Fibroblast of lung (primary cell): ENCODE results near the gene RABL2B. TPM values are rescaled to one million over a fixed set of nuclear protein-coding genes. Genes with fewer than 3 reads are reported as not detected.

ENCODE experiments used
- DNase-seq, 2 donors: peaks; one replicate each; pipeline versions ENCODE4 v3.0.0 to v3.0.0-alpha.2; 2010; ENCODE audit warnings: low read depth in 2 of 2
- H2AFZ ChIP-seq: 2 replicates; pipeline ENCODE4 v1.5.1; 2012; ENCODE audit warnings: low read length, control low read depth, inconsistent platforms
- H3K27ac ChIP-seq: 2 replicates; pipeline ENCODE4 v1.5.1; 2011; ENCODE audit warnings: low read length, control low read depth; ENCODE audit not compliant: insufficient read depth
- H3K27me3 ChIP-seq: 2 replicates; pipeline ENCODE4 v1.5.1; 2011; ENCODE audit warnings: mild to moderate bottlenecking, low read length; ENCODE audit not compliant: control insufficient read depth, insufficient read depth
- H3K36me3 ChIP-seq: 2 replicates; pipeline ENCODE4 v1.5.1; 2011; ENCODE audit warnings: low read length; ENCODE audit not compliant: control insufficient read depth, insufficient read depth
- H3K4me1 ChIP-seq: 2 replicates; pipeline ENCODE4 v1.5.1; 2011; ENCODE audit warnings: low read length; ENCODE audit not compliant: control insufficient read depth, insufficient read depth; ENCODE audit errors: extremely low read depth
- H3K4me2 ChIP-seq: 2 replicates; pipeline ENCODE4 v1.5.1; 2011; ENCODE audit warnings: low read length, control low read depth; ENCODE audit not compliant: insufficient read depth; ENCODE audit errors: extremely low read depth
- H3K4me3 ChIP-seq, 4 experiments: fragments of 200-600 bp in 1 of 4; sonication (generic) in 1 of 4; replicated peaks in 1 of 4; 2 replicates each; pipeline ENCODE4 v1.5.1; 2011 to 2016; ENCODE audit warnings: low read length in 4 of 4, low read depth in 3 of 4, mild to moderate bottlenecking in 3 of 4, control low read depth in 2 of 4, inconsistent platforms in 1 of 4, mixed read lengths in 1 of 4; ENCODE audit not compliant: insufficient read depth in 1 of 4; ENCODE audit errors: control extremely low read depth in 1 of 4
- H3K79me2 ChIP-seq: 2 replicates; pipeline ENCODE4 v1.5.1; 2012; ENCODE audit warnings: mild to moderate bottlenecking, low read length, inconsistent platforms; ENCODE audit not compliant: control insufficient read depth, insufficient read depth
- H3K9ac ChIP-seq: 2 replicates; pipeline ENCODE4 v1.5.1; 2011; ENCODE audit warnings: mild to moderate bottlenecking, low read length, control low read depth; ENCODE audit not compliant: insufficient read depth
- H3K9me3 ChIP-seq: 2 replicates; pipeline ENCODE4 v1.5.1; 2012; ENCODE audit warnings: low read depth, low read length; ENCODE audit not compliant: control insufficient read depth, insufficient read depth
- H4K20me1 ChIP-seq: 2 replicates; pipeline ENCODE4 v1.5.1; 2011; ENCODE audit warnings: low read length; ENCODE audit not compliant: control insufficient read depth, insufficient read depth; ENCODE audit errors: extremely low read depth
- CTCF ChIP-seq, 2 donors: IDR thresholded peaks in 1 of 2; conservative IDR thresholded peaks in 1 of 2; 1 replicate in 1 of 2; 2 replicates in 1 of 2; pipeline ENCODE4 v1.5.1; 2011 to 2012; ENCODE audit warnings: low read length in 2 of 2, control low read depth in 1 of 2, inconsistent platforms in 1 of 2, low read depth in 1 of 2, mild to moderate bottlenecking in 1 of 2
- EZH2 ChIP-seq: IDR thresholded peaks from 2 replicates; pipeline ENCODE4 v1.5.1; 2012; ENCODE audit warnings: low read length, control low read depth, mild to moderate bottlenecking; ENCODE audit errors: missing control alignments
- polyA plus RNA-seq, 2 donors: library from polyadenylated mRNA; depleted of rRNA in 1 of 2; stranded (reverse) in 1 of 2; unstranded in 1 of 2; fragments of >200 nt; gene quantifications; 2 replicates each; pipeline ENCODE4 v1.2.1, GENCODE V29; 2011 to 2012; ENCODE audit warnings: missing spikeins in 1 of 2
- total RNA-seq: library from RNA; depleted of rRNA; stranded (reverse); fragments of >200 nt; gene quantifications from 2 replicates; pipeline ENCODE4 v1.2.1, GENCODE V29; 2014

The RABL2B gene
- total and polyA plus RNA-seq, 2 donors (not counting 1 experiment from before 2014, with no cell fraction given): 11.4 to 23.6 TPM

GRCh38 chr22:50724616-50725015 is 58.8 kb downstream of the RABL2B start:
- no peaks in the 10 kb centered on the region for H3K79me2 ChIP-seq
- no peaks in the 10 kb centered on the region for H3K36me3 ChIP-seq

GRCh38 chr22:50723991-50724390 is 59.4 kb downstream of the RABL2B start:
- H2AFZ ChIP-seq: no peak overlapping the region
- H3K4me2 ChIP-seq: no peak overlapping the region
- no peak overlapping the region for H3K9ac ChIP-seq
- H3K79me2 ChIP-seq: no peaks in the 10 kb centered on the region
- no peaks in the 10 kb centered on the region for H3K9me3 ChIP-seq
- no peak overlapping the region for H3K4me3 ChIP-seq
- H3K4me1 ChIP-seq: no peaks in the 10 kb centered on the region
- H4K20me1 ChIP-seq: no peaks in the 10 kb centered on the region
- H3K36me3 ChIP-seq: no peaks in the 10 kb centered on the region
- TF ChIP-seq EZH2 (no peak), CTCF (conservative IDR thresholded peaks at IDR 0.05 in 1 of 2, IDR thresholded peaks at IDR 0.05 in 1 of 2; ENCODE audit: low read depth in 1 of 2, low read length in 2 of 2) (no peak)
- DNase-seq: no peak
- no peak overlapping the region for H3K27ac ChIP-seq
- H3K27me3 ChIP-seq: peaks cover under 1% of the 10 kb centered on the region

More at GRCh38 chr22:50724616-50725015, 58.8 kb downstream of the RABL2B start:
- TF ChIP-seq CTCF (conservative IDR thresholded peaks at IDR 0.05 in 1 of 2, IDR thresholded peaks at IDR 0.05 in 1 of 2; ENCODE audit: low read depth in 1 of 2, low read length in 2 of 2) (no peak), EZH2 (no peak)
- Histone ChIP-seq H3K4me1 (no peaks in the 10 kb centered on the region), H3K4me3 (no peak overlapping the region), H3K9me3 (no peaks in the 10 kb centered on the region), H3K27me3 (no peaks in the 10 kb centered on the region), H3K27ac (no peak overlapping the region), H2AFZ (no peak overlapping the region), H3K9ac (no peak overlapping the region), H3K4me2 (no peak overlapping the region), H4K20me1 (no peaks in the 10 kb centered on the region)
- DNase-seq: no peak

- DNase-seq: no peak
- Histone ChIP-seq H3K9ac (no peak overlapping the region), H2AFZ (no peak overlapping the region), H3K4me2 (no peak overlapping the region), H3K79me2 (no peaks in the 10 kb centered on the region), H3K9me3 (no peaks in the 10 kb centered on the region), H3K27ac (no peak overlapping the region), H3K4me3 (no peak overlapping the region), H3K27me3 (peaks cover 3% of the 10 kb centered on the region), H4K20me1 (no peaks in the 10 kb centered on the region), H3K4me1 (no peaks in the 10 kb centered on the region), H3K36me3 (no peaks in the 10 kb centered on the region)
- TF ChIP-seq CTCF (conservative IDR thresholded peaks at IDR 0.05 in 1 of 2, IDR thresholded peaks at IDR 0.05 in 1 of 2; ENCODE audit: low read depth in 1 of 2, low read length in 2 of 2): no peak
- no peak for TF ChIP-seq EZH2
Measured at GRCh38 chr22:50722716-50723428, 60.6 kb downstream of the RABL2B start.
